ENCODE data around the gene PGF.

- TF ChIP-seq POLR2A (IDR thresholded peaks at IDR 0.05): no peak
- no peak for TF ChIP-seq CTCF (IDR thresholded peaks at IDR 0.05)
Observed at GRCh38 chr14:74954232-74954946, 1.0 kb downstream of the PGF start.
